HepG2 (cell line): ENCODE measurements around the gene ACAP1. TPM values are rescaled to one million over a fixed set of nuclear protein-coding genes. Genes with fewer than 3 reads are reported as not detected.
A peak's percentile ranks its signal among the peaks of the same experiment; 100 is the strongest.

Experiments
- CAMTA2 ChIP-seq: sonication (generic); formaldehyde crosslinking; IDR thresholded peaks from 2 replicates; pipeline ENCODE4 v1.4.0; 2020; ENCODE audit warnings: mild to moderate bottlenecking, missing genetic modification reagents, borderline replicate concordance
- HDAC1 ChIP-seq: sonication (generic); formaldehyde crosslinking; IDR thresholded peaks from 2 replicates; pipeline ENCODE4 v1.5.1; 2020; ENCODE audit warnings: mild to moderate bottlenecking, missing genetic modification reagents
- IKZF4 ChIP-seq: sonication (generic); formaldehyde crosslinking; IDR thresholded peaks from 2 replicates; pipeline ENCODE4 v1.5.1; 2020; ENCODE audit warnings: borderline replicate concordance, mild to moderate bottlenecking, low read depth, missing genetic modification reagents; ENCODE audit errors: not compliant biosample characterization
- JUN ChIP-seq: sonication (generic); formaldehyde crosslinking; IDR thresholded peaks from 2 replicates; pipeline ENCODE4 v1.4.0; 2020; ENCODE audit warnings: mild to moderate bottlenecking, missing genetic modification reagents
- MTF2 ChIP-seq: sonication (generic); formaldehyde crosslinking; IDR thresholded peaks from 2 replicates; pipeline ENCODE4 v1.5.0; 2020; ENCODE audit warnings: missing genetic modification reagents, borderline replicate concordance
- NR2F2 ChIP-seq: IDR thresholded peaks from 2 replicates; pipeline ENCODE4 v1.6.1; 2012; ENCODE audit warnings: low read depth, inconsistent platforms, borderline replicate concordance
- SRF ChIP-seq: IDR thresholded peaks from 2 replicates; pipeline ENCODE4 v1.6.1; 2011; ENCODE audit warnings: mild to moderate bottlenecking, low read depth, low read length, moderate library complexity
- YEATS2 ChIP-seq: sonication (generic); formaldehyde crosslinking; IDR thresholded peaks from 2 replicates; pipeline ENCODE4 v1.4.0; 2020; ENCODE audit warnings: missing genetic modification reagents, borderline replicate concordance
- YEATS4 ChIP-seq: sonication (generic); formaldehyde crosslinking; IDR thresholded peaks from 2 replicates; pipeline ENCODE4 v1.4.0; 2020; ENCODE audit warnings: missing genetic modification reagents, borderline replicate concordance
- ZFY ChIP-seq: sonication (generic); formaldehyde crosslinking; IDR thresholded peaks from 2 replicates; pipeline ENCODE4 v1.4.0; 2020; ENCODE audit warnings: missing genetic modification reagents
- ZIK1 ChIP-seq: sonication (generic); formaldehyde crosslinking; IDR thresholded peaks from 2 replicates; pipeline ENCODE4 v1.5.0; 2020; ENCODE audit warnings: mild to moderate bottlenecking, low read depth, missing genetic modification reagents, borderline replicate concordance
- ZNF484 ChIP-seq: sonication (generic); formaldehyde crosslinking; IDR thresholded peaks from 2 replicates; pipeline ENCODE4 v1.5.1; 2020; ENCODE audit warnings: mild to moderate bottlenecking, low read depth, missing genetic modification reagents, borderline replicate concordance
- ZNF724P ChIP-seq: sonication (generic); formaldehyde crosslinking; IDR thresholded peaks from 2 replicates; pipeline ENCODE4 v1.8.0; 2022; ENCODE audit warnings: missing genetic modification reagents, borderline replicate concordance
- ZNF850 ChIP-seq: sonication (generic); formaldehyde crosslinking; conservative IDR thresholded peaks from 2 replicates; pipeline ENCODE4 v1.9.0; 2021; ENCODE audit warnings: mild to moderate bottlenecking, missing genetic modification reagents
- ZNF891 ChIP-seq: sonication (generic); formaldehyde crosslinking; IDR thresholded peaks from 2 replicates; pipeline ENCODE4 v1.5.0; 2020; ENCODE audit warnings: mild to moderate bottlenecking, missing genetic modification reagents
- ZSCAN21 ChIP-seq: sonication (generic); formaldehyde crosslinking; IDR thresholded peaks from 2 replicates; pipeline ENCODE4 v1.8.0; 2022; ENCODE audit warnings: mild to moderate bottlenecking, missing genetic modification reagents, moderate library complexity, borderline replicate concordance
- polyA plus RNA-seq, 8 experiments: library from polyadenylated mRNA; depleted of rRNA in 3 of 8; stranded (reverse) in 7 of 8; unstranded in 1 of 8; fragments of >200 nt; fragmentation: Illumina TruSeq in 4 of 8; extraction: Trizol in 4 of 8; gene quantifications; 2 replicates each; pipeline versions ENCODE4 v1.2.1 to v1.2.3, GENCODE V29; 2011 to 2016; ENCODE audit warnings: low read depth in 4 of 8, missing spikeins in 1 of 8, mixed read lengths in 1 of 8; ENCODE audit not compliant: insufficient read depth in 1 of 8
- total RNA-seq, 5 experiments: library from RNA; depleted of rRNA; stranded (reverse); fragments of >200 nt; fragmentation: Illumina TruSeq; extraction: Trizol; gene quantifications; 2 replicates each; pipeline ENCODE4 v1.2.3, GENCODE V29; 2016; ENCODE audit warnings: low read depth in 1 of 5
- TF ChIP-seq, protein P1 (sequence below): sonication (generic); formaldehyde crosslinking; IDR thresholded peaks from 2 replicates; pipeline ENCODE4 v1.4.0; 2020; ENCODE audit warnings: missing genetic modification reagents
- TF ChIP-seq, protein P2 (sequence below): sonication (generic); formaldehyde crosslinking; IDR thresholded peaks from 2 replicates; pipeline ENCODE4 v1.5.0; 2020; ENCODE audit warnings: missing genetic modification reagents
- TF ChIP-seq, protein P3 (sequence below): sonication (generic); formaldehyde crosslinking; IDR thresholded peaks from 2 replicates; pipeline ENCODE4 v1.4.0; 2020; ENCODE audit warnings: mild to moderate bottlenecking, missing genetic modification reagents

Gene ACAP1
- total and polyA plus RNA-seq, 2 of the 13 experiments (the other 11 are each of a cell fraction or from before 2014, with no cell fraction given) = 1.3 to 2.5 TPM

DNA sequence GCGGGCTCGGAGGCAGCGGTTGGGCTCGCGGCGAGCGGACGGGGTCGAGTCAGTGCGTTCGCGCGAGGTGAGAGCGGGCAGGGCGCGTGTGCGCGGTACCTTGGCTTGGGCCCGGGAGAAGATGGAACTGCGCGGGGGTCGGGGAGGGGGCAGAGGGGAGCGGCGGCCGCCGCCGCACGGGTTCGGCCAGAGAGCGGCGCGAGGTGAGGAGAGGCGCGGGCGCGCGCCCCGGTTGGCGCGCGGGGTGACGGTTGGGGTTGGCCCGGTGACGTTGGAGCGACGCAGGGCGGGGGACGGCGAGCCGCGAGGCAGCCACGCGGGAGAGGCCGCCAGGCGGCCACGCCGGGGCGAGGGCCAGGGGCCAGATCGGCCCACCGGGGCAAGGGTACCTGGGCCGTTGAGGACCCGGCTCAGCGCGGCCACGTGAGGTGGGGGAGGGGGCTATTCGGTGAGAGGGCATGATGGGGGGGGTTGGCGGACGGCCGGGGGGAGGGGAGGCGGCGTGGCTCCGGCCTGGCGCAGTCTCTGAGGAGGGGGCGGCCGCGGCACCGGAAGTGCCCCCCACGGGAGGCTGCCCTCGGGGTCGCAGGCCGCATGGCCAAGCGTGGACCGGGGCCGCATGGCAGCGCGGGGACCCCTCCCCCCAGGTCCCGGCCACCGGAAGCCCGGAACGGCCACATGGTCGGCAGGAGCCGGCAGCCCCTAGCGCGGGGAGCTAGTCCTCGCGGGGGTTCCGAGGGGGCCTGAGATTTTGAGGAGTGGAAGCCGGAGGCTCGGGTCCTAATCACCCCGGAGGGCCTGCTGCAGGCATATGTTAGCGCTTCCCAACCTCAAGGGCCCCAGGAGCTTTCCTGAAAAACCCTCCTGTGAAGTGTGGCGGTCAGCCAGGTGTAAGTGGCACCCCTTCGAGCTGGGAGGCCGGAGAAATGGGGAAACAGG lies 28.4 kb upstream of the ACAP1 start (continued):
- TF ChIP-seq, protein P1, sequence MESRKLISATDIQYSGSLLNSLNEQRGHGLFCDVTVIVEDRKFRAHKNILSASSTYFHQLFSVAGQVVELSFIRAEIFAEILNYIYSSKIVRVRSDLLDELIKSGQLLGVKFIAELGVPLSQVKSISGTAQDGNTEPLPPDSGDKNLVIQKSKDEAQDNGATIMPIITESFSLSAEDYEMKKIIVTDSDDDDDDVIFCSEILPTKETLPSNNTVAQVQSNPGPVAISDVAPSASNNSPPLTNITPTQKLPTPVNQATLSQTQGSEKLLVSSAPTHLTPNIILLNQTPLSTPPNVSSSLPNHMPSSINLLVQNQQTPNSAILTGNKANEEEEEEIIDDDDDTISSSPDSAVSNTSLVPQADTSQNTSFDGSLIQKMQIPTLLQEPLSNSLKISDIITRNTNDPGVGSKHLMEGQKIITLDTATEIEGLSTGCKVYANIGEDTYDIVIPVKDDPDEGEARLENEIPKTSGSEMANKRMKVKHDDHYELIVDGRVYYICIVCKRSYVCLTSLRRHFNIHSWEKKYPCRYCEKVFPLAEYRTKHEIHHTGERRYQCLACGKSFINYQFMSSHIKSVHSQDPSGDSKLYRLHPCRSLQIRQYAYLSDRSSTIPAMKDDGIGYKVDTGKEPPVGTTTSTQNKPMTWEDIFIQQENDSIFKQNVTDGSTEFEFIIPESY (CRISPR knock-in tag) = no peak
- TF ChIP-seq MTF2 = no peak
- TF ChIP-seq ZFY (CRISPR knock-in tag) = peak; percentile 52; the same call in 1 of the 2 replicates
- TF ChIP-seq, protein P2, sequence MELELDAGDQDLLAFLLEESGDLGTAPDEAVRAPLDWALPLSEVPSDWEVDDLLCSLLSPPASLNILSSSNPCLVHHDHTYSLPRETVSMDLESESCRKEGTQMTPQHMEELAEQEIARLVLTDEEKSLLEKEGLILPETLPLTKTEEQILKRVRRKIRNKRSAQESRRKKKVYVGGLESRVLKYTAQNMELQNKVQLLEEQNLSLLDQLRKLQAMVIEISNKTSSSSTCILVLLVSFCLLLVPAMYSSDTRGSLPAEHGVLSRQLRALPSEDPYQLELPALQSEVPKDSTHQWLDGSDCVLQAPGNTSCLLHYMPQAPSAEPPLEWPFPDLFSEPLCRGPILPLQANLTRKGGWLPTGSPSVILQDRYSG (CRISPR knock-in tag) = no peak
- peak; percentile 47; the same call in 1 of the 2 replicates for TF ChIP-seq HDAC1 (CRISPR knock-in tag)
- peak; percentile 11; the same call in 1 of the 2 replicates for TF ChIP-seq ZNF891 (CRISPR knock-in tag)
- TF ChIP-seq YEATS2 (CRISPR knock-in tag) = no peak
- peak; percentile 65; the same call in 1 of the 2 replicates for TF ChIP-seq YEATS4
- TF ChIP-seq ZIK1 (CRISPR knock-in tag) = no peak
- TF ChIP-seq NR2F2 = 0 out of 2 replicates have a peak, but pooled peaks have one; percentile 18
- no peak for TF ChIP-seq ZNF484 (CRISPR knock-in tag)
- 0 out of 2 replicates have a peak, but pooled peaks have one; percentile 73 for TF ChIP-seq CAMTA2 (CRISPR knock-in tag)
- TF ChIP-seq ZNF850 (CRISPR knock-in tag) = no peak
- TF ChIP-seq SRF = no peak
- TF ChIP-seq, protein P3, sequence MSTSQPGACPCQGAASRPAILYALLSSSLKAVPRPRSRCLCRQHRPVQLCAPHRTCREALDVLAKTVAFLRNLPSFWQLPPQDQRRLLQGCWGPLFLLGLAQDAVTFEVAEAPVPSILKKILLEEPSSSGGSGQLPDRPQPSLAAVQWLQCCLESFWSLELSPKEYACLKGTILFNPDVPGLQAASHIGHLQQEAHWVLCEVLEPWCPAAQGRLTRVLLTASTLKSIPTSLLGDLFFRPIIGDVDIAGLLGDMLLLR = 0 out of 2 replicates have a peak, but pooled peaks have one; percentile 56
- TF ChIP-seq JUN (CRISPR knock-in tag) = no peak
- peak; percentile 55 for TF ChIP-seq IKZF4 (CRISPR knock-in tag)
- TF ChIP-seq ZSCAN21 (CRISPR knock-in tag) = 0 out of 2 replicates have a peak, but pooled peaks have one; percentile 52
- TF ChIP-seq ZNF724P = 0 out of 2 replicates have a peak, but pooled peaks have one; percentile 54
